ENCODE measurements around the gene LINC01488.

LINC01488 gene

DNA sequence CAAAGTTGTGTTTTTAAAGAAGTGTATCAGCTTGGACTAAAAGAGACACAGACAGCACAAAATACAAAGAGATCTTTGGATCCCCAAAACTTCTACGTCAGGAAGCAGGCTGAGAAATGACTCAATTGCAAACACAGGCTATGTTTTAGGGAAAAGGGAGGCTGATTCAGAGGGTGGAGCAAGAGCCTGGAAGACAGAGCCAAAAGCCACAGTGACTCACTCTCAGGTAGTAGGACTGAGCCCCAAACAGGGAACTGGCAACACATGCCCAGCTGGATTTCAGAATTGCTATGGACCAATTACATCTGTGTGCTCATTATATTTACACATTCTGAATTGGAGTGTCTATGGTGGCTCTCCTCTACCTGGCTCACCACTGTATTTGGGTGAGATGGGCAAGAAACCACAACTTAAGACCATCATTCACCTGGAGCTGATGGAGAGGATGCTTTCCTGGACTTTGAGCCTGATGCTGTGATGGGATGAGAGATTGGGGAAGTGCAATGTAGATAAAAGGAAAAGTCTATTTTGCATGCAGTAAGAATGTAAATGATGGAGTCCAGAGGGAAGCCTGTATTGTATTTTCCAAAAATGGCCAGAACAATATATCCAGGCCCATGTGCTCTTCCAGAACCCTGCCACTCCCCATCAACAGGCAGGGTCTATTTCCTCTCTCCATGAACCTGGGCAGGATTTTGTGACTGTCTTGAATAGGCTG lies 20.8 kb upstream of the LINC01488 start:
- TF ChIP-seq SNAI2 (CRISPR knock-in tag; IDR thresholded peaks at IDR 0.05) (no peak), TOX (CRISPR knock-in tag; IDR thresholded peaks at IDR 0.05; ENCODE audit: borderline replicate concordance) (no peak), ARNTL (CRISPR knock-in tag; IDR thresholded peaks at IDR 0.05; ENCODE audit: borderline replicate concordance, low read depth) (no peak), RARB (CRISPR knock-in tag; IDR thresholded peaks at IDR 0.05) (no peak), ZNF8 (CRISPR knock-in tag; IDR thresholded peaks at IDR 0.05) (no peak), ZC3H10 (CRISPR knock-in tag; IDR thresholded peaks at IDR 0.05) (no peak), CSDC2 (CRISPR knock-in tag; IDR thresholded peaks at IDR 0.05) (no peak), TCF4 (CRISPR knock-in tag; IDR thresholded peaks at IDR 0.05; ENCODE audit: borderline replicate concordance) (no peak)
- TF ChIP-seq, protein P1, sequence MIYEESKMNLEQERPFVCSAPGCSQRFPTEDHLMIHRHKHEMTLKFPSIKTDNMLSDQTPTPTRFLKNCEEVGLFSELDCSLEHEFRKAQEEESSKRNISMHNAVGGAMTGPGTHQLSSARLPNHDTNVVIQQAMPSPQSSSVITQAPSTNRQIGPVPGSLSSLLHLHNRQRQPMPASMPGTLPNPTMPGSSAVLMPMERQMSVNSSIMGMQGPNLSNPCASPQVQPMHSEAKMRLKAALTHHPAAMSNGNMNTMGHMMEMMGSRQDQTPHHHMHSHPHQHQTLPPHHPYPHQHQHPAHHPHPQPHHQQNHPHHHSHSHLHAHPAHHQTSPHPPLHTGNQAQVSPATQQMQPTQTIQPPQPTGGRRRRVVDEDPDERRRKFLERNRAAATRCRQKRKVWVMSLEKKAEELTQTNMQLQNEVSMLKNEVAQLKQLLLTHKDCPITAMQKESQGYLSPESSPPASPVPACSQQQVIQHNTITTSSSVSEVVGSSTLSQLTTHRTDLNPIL (CRISPR knock-in tag; IDR thresholded peaks at IDR 0.05; ENCODE audit: low read depth) = no peak
- ATAC-seq = no peak

GRCh38 chr11:69461272-69461962 lies 20.0 kb upstream of the LINC01488 start:
- no peak for ATAC-seq

GRCh38 chr11:69462106-69462951 lies 19.1 kb upstream of the LINC01488 start:
- TF ChIP-seq OSR1 (CRISPR knock-in tag; IDR thresholded peaks at IDR 0.05) (no peak), ZC3H10 (CRISPR knock-in tag; IDR thresholded peaks at IDR 0.05) (no peak), BACH2 (CRISPR knock-in tag; IDR thresholded peaks at IDR 0.05; ENCODE audit: borderline replicate concordance) (no peak), ZNF565 (CRISPR knock-in tag; conservative IDR thresholded peaks at IDR 0.05; ENCODE audit: low read depth) (no peak), CSDC2 (CRISPR knock-in tag; IDR thresholded peaks at IDR 0.05) (no peak), ZFP30 (CRISPR knock-in tag; IDR thresholded peaks at IDR 0.05) (no peak), ISL1 (CRISPR knock-in tag; IDR thresholded peaks at IDR 0.05) (no peak), SNAI2 (CRISPR knock-in tag; IDR thresholded peaks at IDR 0.05) (no peak), PPARA (CRISPR knock-in tag; IDR thresholded peaks at IDR 0.05; ENCODE audit: borderline replicate concordance) (no peak), ZFP3 (CRISPR knock-in tag; IDR thresholded peaks at IDR 0.05) (no peak)
- TF ChIP-seq, protein P1 (CRISPR knock-in tag; IDR thresholded peaks at IDR 0.05; ENCODE audit: low read depth) = no peak

More at GRCh38 chr11:69461272-69461962, 20.0 kb upstream of the LINC01488 start:
- TF ChIP-seq ARNTL (CRISPR knock-in tag; IDR thresholded peaks at IDR 0.05; ENCODE audit: borderline replicate concordance, low read depth) (no peak), ZC3H10 (CRISPR knock-in tag; IDR thresholded peaks at IDR 0.05) (no peak)
- TF ChIP-seq, protein P1 (CRISPR knock-in tag; IDR thresholded peaks at IDR 0.05; ENCODE audit: low read depth) = no peak

DNA sequence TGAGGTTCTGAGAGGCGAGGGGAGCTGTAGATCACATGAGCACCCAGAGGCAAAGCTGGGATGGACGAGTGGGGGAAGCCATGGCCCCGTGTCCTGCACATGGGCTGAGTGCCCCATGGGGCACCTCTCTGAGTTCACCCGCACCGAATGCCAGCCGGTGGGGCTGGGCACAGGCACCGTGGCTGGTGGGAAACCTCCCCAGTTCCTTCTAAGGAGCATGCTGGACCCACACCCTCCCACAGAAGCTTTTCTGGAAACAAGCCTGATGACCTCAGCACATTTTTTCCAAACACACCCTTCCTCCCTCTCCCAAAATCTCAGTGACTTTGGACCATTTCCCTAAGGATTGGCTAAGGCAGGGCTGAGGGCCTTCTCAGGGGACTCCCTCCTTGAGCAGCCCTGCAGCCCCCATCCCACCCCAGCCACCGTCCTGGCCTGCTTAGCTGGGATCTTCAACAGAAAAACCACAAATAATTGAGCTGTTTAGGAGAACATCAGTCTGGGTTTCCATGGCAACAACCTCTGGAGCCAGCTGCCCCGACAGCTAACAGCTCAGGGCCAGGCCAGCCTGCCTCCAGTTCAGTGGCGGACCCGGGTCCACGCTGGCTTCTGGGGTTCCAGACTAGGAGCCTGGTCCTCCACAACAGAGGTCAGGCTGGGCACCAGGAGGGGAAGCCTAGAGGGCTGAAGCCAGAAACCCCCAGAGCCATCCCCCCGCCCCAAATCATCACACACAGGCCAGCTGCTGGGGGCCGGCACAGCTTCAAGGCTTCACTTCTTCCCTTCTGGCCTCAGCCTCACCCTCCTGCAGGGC lies 18.1 kb upstream of the LINC01488 start:
- TF ChIP-seq ZC3H10 (CRISPR knock-in tag; IDR thresholded peaks at IDR 0.05) (no peak), TOX (CRISPR knock-in tag; IDR thresholded peaks at IDR 0.05; ENCODE audit: borderline replicate concordance) (no peak), PPARA (CRISPR knock-in tag; IDR thresholded peaks at IDR 0.05; ENCODE audit: borderline replicate concordance) (no peak), ISL1 (CRISPR knock-in tag; IDR thresholded peaks at IDR 0.05) (no peak), OSR1 (CRISPR knock-in tag; IDR thresholded peaks at IDR 0.05) (no peak), CSDC2 (CRISPR knock-in tag; IDR thresholded peaks at IDR 0.05) (no peak), TSHZ2 (CRISPR knock-in tag; IDR thresholded peaks at IDR 0.05) (no peak), BACH2 (CRISPR knock-in tag; IDR thresholded peaks at IDR 0.05; ENCODE audit: borderline replicate concordance) (no peak), GLIS3 (CRISPR knock-in tag; IDR thresholded peaks at IDR 0.05) (no peak)
- TF ChIP-seq, protein P2, sequence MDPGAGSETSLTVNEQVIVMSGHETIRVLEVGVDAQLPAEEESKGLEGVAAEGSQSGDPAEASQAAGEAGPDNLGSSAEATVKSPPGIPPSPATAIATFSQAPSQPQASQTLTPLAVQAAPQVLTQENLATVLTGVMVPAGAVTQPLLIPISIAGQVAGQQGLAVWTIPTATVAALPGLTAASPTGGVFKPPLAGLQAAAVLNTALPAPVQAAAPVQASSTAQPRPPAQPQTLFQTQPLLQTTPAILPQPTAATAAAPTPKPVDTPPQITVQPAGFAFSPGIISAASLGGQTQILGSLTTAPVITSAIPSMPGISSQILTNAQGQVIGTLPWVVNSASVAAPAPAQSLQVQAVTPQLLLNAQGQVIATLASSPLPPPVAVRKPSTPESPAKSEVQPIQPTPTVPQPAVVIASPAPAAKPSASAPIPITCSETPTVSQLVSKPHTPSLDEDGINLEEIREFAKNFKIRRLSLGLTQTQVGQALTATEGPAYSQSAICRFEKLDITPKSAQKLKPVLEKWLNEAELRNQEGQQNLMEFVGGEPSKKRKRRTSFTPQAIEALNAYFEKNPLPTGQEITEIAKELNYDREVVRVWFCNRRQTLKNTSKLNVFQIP (CRISPR knock-in tag; IDR thresholded peaks at IDR 0.05; ENCODE audit: borderline replicate concordance, low read depth) = no peak
- peak; percentile 66 for ATAC-seq

More at GRCh38 chr11:69462106-69462951, 19.1 kb upstream of the LINC01488 start:
- ATAC-seq = no peak
